Skeletal muscle satellite cell (primary cell): ENCODE results near the gene SMIM14.
A peak's percentile ranks its signal among the peaks of the same experiment; 100 is the strongest.

Source experiments
- H3K27me3 ChIP-seq: 2 replicates; pipeline ENCODE4 v1.7.0; 2013; ENCODE audit warnings: low read length; ENCODE audit not compliant: control insufficient read depth, insufficient read depth
- H3K36me3 ChIP-seq: 2 replicates; pipeline ENCODE4 v1.7.0; 2013; ENCODE audit warnings: mild to moderate bottlenecking, control low read depth, low read length; ENCODE audit not compliant: insufficient read depth
- H3K4me1 ChIP-seq: 2 replicates; pipeline ENCODE4 v1.7.0; 2013; ENCODE audit warnings: low read length; ENCODE audit not compliant: control insufficient read depth, insufficient read depth
- H3K4me2 ChIP-seq: 2 replicates; pipeline ENCODE4 v1.7.0; 2013; ENCODE audit warnings: mild to moderate bottlenecking, low read length
- H3K4me3 ChIP-seq: 2 replicates; pipeline ENCODE4 v1.7.0; 2013; ENCODE audit warnings: low read length
- H3K9ac ChIP-seq: 2 replicates; pipeline ENCODE4 v1.7.0; 2013; ENCODE audit warnings: mild to moderate bottlenecking, low read depth, low read length, moderate library complexity
- H3K9me3 ChIP-seq: replicated peaks from 2 replicates; pipeline ENCODE4 v1.7.0; 2013; ENCODE audit warnings: mild to moderate bottlenecking, control low read depth, low read length

Gene SMIM14

GRCh38 chr4:39642885-39643552 lies 4.4 kb upstream of the SMIM14 start:
- Histone ChIP-seq H3K9ac (no peak overlapping the region), H3K4me1 (peaks cover 10% of the 10 kb centered on the region), H3K4me3 (no peak overlapping the region), H3K27me3 (no peaks in the 10 kb centered on the region), H3K4me2 (no peak overlapping the region), H3K36me3 (no peaks in the 10 kb centered on the region), H3K9me3 (no peaks in the 10 kb centered on the region)

- Histone ChIP-seq H3K4me1 (peaks cover 10% of the 10 kb centered on the region), H3K4me3 (no peak overlapping the region), H3K9ac (no peak overlapping the region), H3K27me3 (no peaks in the 10 kb centered on the region), H3K36me3 (no peaks in the 10 kb centered on the region), H3K4me2 (no peak overlapping the region), H3K9me3 (no peaks in the 10 kb centered on the region)
These were observed 2.8 kb upstream of the SMIM14 start for GRCh38 chr4:39641451-39641850.

- H3K9me3 ChIP-seq = no peaks in the 10 kb centered on the region
- peak overlapping the region; percentile 97 for H3K4me2 ChIP-seq
- H3K4me3 ChIP-seq = peak overlapping the region; percentile 94
- peak overlapping the region; percentile 98 for H3K9ac ChIP-seq
- H3K4me1 ChIP-seq = peaks cover 17% of the 10 kb centered on the region
- no peaks in the 10 kb centered on the region for H3K27me3 ChIP-seq
- peaks cover 6% of the 10 kb centered on the region for H3K36me3 ChIP-seq
These were observed 895 bp downstream of the SMIM14 start for GRCh38 chr4:39637586-39638353.

GRCh38 chr4:39637221-39637585 lies 1.5 kb downstream of the SMIM14 start:
- H3K27me3 ChIP-seq = no peaks in the 10 kb centered on the region
- H3K9me3 ChIP-seq = no peaks in the 10 kb centered on the region
- H3K4me3 ChIP-seq = peak overlapping the region; percentile 94
- H3K4me2 ChIP-seq = peak overlapping the region; percentile 97
- peaks cover 17% of the 10 kb centered on the region for H3K4me1 ChIP-seq
- H3K36me3 ChIP-seq = peaks cover 6% of the 10 kb centered on the region
- H3K9ac ChIP-seq = peak overlapping the region; percentile 98

- H3K9me3 ChIP-seq = no peaks in the 10 kb centered on the region
- no peaks in the 10 kb centered on the region for H3K27me3 ChIP-seq
- H3K4me2 ChIP-seq = peak overlapping the region; percentile 97
- H3K4me3 ChIP-seq = peak overlapping the region; percentile 94
- H3K9ac ChIP-seq = peak overlapping the region; percentile 98
- peaks cover 6% of the 10 kb centered on the region for H3K36me3 ChIP-seq
- H3K4me1 ChIP-seq = peaks cover 17% of the 10 kb centered on the region
These were observed 2.0 kb downstream of the SMIM14 start for GRCh38 chr4:39636531-39637184.

GRCh38 chr4:39635023-39635422 lies 3.6 kb downstream of the SMIM14 start:
- no peaks in the 10 kb centered on the region for H3K27me3 ChIP-seq
- no peak overlapping the region for H3K9ac ChIP-seq
- peaks cover 13% of the 10 kb centered on the region for H3K4me1 ChIP-seq

GRCh38 chr4:39631700-39632079 lies 7.0 kb downstream of the SMIM14 start:
- Histone ChIP-seq H3K36me3 (peaks cover 24% of the 10 kb centered on the region), H3K27me3 (no peaks in the 10 kb centered on the region), H3K9me3 (no peaks in the 10 kb centered on the region), H3K4me3 (no peak overlapping the region), H3K4me1 (peaks cover 7% of the 10 kb centered on the region), H3K4me2 (no peak overlapping the region), H3K9ac (no peak overlapping the region)

More at GRCh38 chr4:39635023-39635422, 3.6 kb downstream of the SMIM14 start:
- no peaks in the 10 kb centered on the region for H3K9me3 ChIP-seq
- H3K4me3 ChIP-seq = no peak overlapping the region
- H3K36me3 ChIP-seq = peaks cover 9% of the 10 kb centered on the region
- peak overlapping the region; percentile 47 for H3K4me2 ChIP-seq

GRCh38 chr4:39627413-39627812 lies 11.3 kb downstream of the SMIM14 start:
- no peaks in the 10 kb centered on the region for H3K27me3 ChIP-seq
- H3K9ac ChIP-seq = no peak overlapping the region

GRCh38 chr4:39626913-39627312 lies 11.8 kb downstream of the SMIM14 start:
- H3K36me3 ChIP-seq = peaks cover 26% of the 10 kb centered on the region
- H3K9ac ChIP-seq = no peak overlapping the region
- no peaks in the 10 kb centered on the region for H3K27me3 ChIP-seq
- H3K9me3 ChIP-seq = no peaks in the 10 kb centered on the region
- H3K4me2 ChIP-seq = no peak overlapping the region
- peaks cover 21% of the 10 kb centered on the region for H3K4me1 ChIP-seq
- no peak overlapping the region for H3K4me3 ChIP-seq

More at GRCh38 chr4:39627413-39627812, 11.3 kb downstream of the SMIM14 start:
- Histone ChIP-seq H3K4me2 (no peak overlapping the region), H3K4me3 (no peak overlapping the region), H3K4me1 (peaks cover 16% of the 10 kb centered on the region), H3K9me3 (no peaks in the 10 kb centered on the region), H3K36me3 (peaks cover 26% of the 10 kb centered on the region)

GRCh38 chr4:39626261-39626660 lies 12.4 kb downstream of the SMIM14 start:
- no peak overlapping the region for H3K9ac ChIP-seq
- H3K36me3 ChIP-seq = peaks cover 26% of the 10 kb centered on the region
- H3K4me2 ChIP-seq = no peak overlapping the region
- H3K4me1 ChIP-seq = peaks cover 28% of the 10 kb centered on the region
- H3K4me3 ChIP-seq = no peak overlapping the region
- H3K27me3 ChIP-seq = no peaks in the 10 kb centered on the region
- no peaks in the 10 kb centered on the region for H3K9me3 ChIP-seq

- H3K4me1 ChIP-seq = peaks cover 48% of the 10 kb centered on the region
- no peak overlapping the region for H3K4me3 ChIP-seq
- peaks cover 8% of the 10 kb centered on the region for H3K36me3 ChIP-seq
These were observed 17.1 kb downstream of the SMIM14 start for GRCh38 chr4:39621582-39621981.

More at GRCh38 chr4:39621582-39621981, 17.1 kb downstream of the SMIM14 start:
- Histone ChIP-seq H3K9ac (peak overlapping the region; percentile 48), H3K9me3 (no peaks in the 10 kb centered on the region), H3K27me3 (no peaks in the 10 kb centered on the region), H3K4me2 (peak overlapping the region; percentile 52)
